Upper lobe of left lung (tissue), 4 donors: ENCODE measurements around the gene FNDC3A.

ENCODE experiments used
- CTCF ChIP-seq, 6 experiments: fragments of 450-650 bp in 4 of 6; fragments of 200-600 bp in 2 of 6; sonication (generic) in 2 of 6; IDR thresholded peaks; one replicate each; pipeline ENCODE4 v1.5.1; 2016 to 2019; ENCODE audit warnings: antibody characterized with exemption in 6 of 6
- EP300 ChIP-seq, 4 donors: sonication (generic); formaldehyde crosslinking; IDR thresholded peaks; one replicate each; pipeline ENCODE4 v1.5.1; 2017; ENCODE audit warnings: antibody characterized with exemption in 4 of 4, control low read depth in 2 of 4
- POLR2A ChIP-seq, 4 donors: fragments of 450-650 bp; IDR thresholded peaks; one replicate each; pipeline ENCODE4 v1.5.1; 2016 to 2017; ENCODE audit warnings: antibody characterized with exemption in 4 of 4, mild to moderate bottlenecking in 2 of 4

- no peak for TF ChIP-seq POLR2A (IDR thresholded peaks at IDR 0.05)
- no peak for TF ChIP-seq CTCF (IDR thresholded peaks at IDR 0.05)
- no peak for TF ChIP-seq EP300 (IDR thresholded peaks at IDR 0.05)
Measured at GRCh38 chr13:48930918-48931317, 44.8 kb upstream of the FNDC3A start.
